Panc1 (cell line): ENCODE data around the gene NPR2. TPM values are rescaled to one million over a fixed set of nuclear protein-coding genes. Genes with fewer than 3 reads are reported as not detected.

Source experiments
- ATAC-seq: fragments of 200-7000 bp; cut with Tn5 transposase; 2 replicates; pipeline ENCODE4 v1.9.1; 2020; ENCODE audit warnings: mild to moderate bottlenecking, moderate library complexity
- BruUV-seq: library from RNA; stranded (reverse); fragments of 400-500 nt; replicated peaks from 2 replicates; lab custom pipeline; 2021; lab: Mats Ljungman, UMichigan
- CTCF ChIA-PET: fragments of 300-600 bp; sonication (Branson Sonifier 250); formaldehyde crosslinking; loops from one replicate; lab custom pipeline; 2022; ENCODE audit warnings: antibody characterized with exemption; lab: Charles Lee
- POLR2A ChIA-PET: fragments of 300-600 bp; sonication (Branson Sonifier 250); formaldehyde crosslinking; loops from one replicate; lab custom pipeline; 2022; ENCODE audit warnings: antibody characterized with exemption; lab: Charles Lee
- DNase-seq: peaks from one replicate; pipeline ENCODE4 v3.0.0-alpha.2; 2010; ENCODE audit warnings: low read depth, low spot score
- H3K27ac ChIP-seq: 2 replicates; pipeline ENCODE4 v1.5.1; 2011; ENCODE audit warnings: mild to moderate bottlenecking, low read length, inconsistent platforms
- H3K27me3 ChIP-seq: fragments of 200-500 bp; sonication (Bioruptor generic); 2 replicates; pipeline ENCODE4 v1.6.0; 2014; ENCODE audit warnings: low read length, inconsistent platforms; ENCODE audit not compliant: control insufficient read depth, insufficient read depth
- H3K36me3 ChIP-seq: fragments of 200-500 bp; sonication (Bioruptor generic); 2 replicates; pipeline ENCODE4 v1.5.1; 2014; ENCODE audit warnings: inconsistent platforms, mild to moderate bottlenecking, low read length, moderate library complexity; ENCODE audit not compliant: control insufficient read depth, insufficient read depth
- H3K4me1 ChIP-seq: 2 replicates; pipeline ENCODE4 v1.5.1; 2011; ENCODE audit warnings: inconsistent platforms, mild to moderate bottlenecking, low read length, moderate library complexity; ENCODE audit not compliant: control insufficient read depth, insufficient read depth
- H3K4me3 ChIP-seq, 2 experiments: 2 replicates each; pipeline ENCODE4 v1.5.1; 2011 to 2012; ENCODE audit warnings: low read depth in 2 of 2, low read length in 2 of 2, mild to moderate bottlenecking in 2 of 2, inconsistent platforms in 1 of 2, moderate library complexity in 1 of 2
- H3K9me3 ChIP-seq: fragments of 200-500 bp; sonication (Bioruptor generic); 2 replicates; pipeline ENCODE4 v1.5.1; 2014; ENCODE audit warnings: low read depth, mild to moderate bottlenecking, inconsistent platforms, low read length, moderate library complexity; ENCODE audit not compliant: control insufficient read depth, insufficient read depth
- CTCF ChIP-seq: fragments of 450-650 bp; IDR thresholded peaks from 2 replicates; pipeline ENCODE4 v1.5.1; 2017; ENCODE audit warnings: mild to moderate bottlenecking
- POLR2AphosphoS5 ChIP-seq: IDR thresholded peaks from 2 replicates; pipeline ENCODE4 v1.6.1; 2012; ENCODE audit warnings: mild to moderate bottlenecking, low read depth, low read length, moderate library complexity
- SIN3A ChIP-seq: IDR thresholded peaks from 2 replicates; pipeline ENCODE4 v1.6.1; 2012; ENCODE audit warnings: low read depth, mild to moderate bottlenecking, low read length, moderate library complexity, borderline replicate concordance; ENCODE audit not compliant: insufficient read depth
- TCF7L2 ChIP-seq: IDR thresholded peaks from 2 replicates; pipeline ENCODE4 v1.6.1; 2011; ENCODE audit warnings: mild to moderate bottlenecking, low read depth, low read length, inconsistent platforms
- in situ Hi-C: cut with HindIII; loops from 2 replicates; pipeline ENCODE4 v1.10.0; 2016; ENCODE audit warnings: low sequenced_read_pairs, low pct_unique_long_range_greater_than_20kb
- intact Hi-C: fragments of 100-400 bp; cut with micrococcal nuclease; formaldehyde crosslinking; loops from one replicate; pipeline ENCODE4 v1.10.0; 2022; ENCODE audit not compliant: unreplicated experiment
- total RNA-seq: library from RNA; stranded (reverse); gene quantifications from one replicate; pipeline ENCODE4 v1.2.1, GENCODE V29; 2021; ENCODE audit not compliant: unreplicated experiment

Gene NPR2
- total RNA-seq, 1 experiment from 2014 or later, result 12.2 TPM

- POLR2A ChIA-PET, result no interaction called here
- H3K4me1 ChIP-seq, result no peaks in the 10 kb centered on the region
- no peaks in the 10 kb centered on the region for H3K36me3 ChIP-seq
- intact Hi-C loops, result loop anchor here (1.0 kb wide), 1 partner anchor 92 kb away; no protein-coding TSS in a partner anchor
- CTCF ChIA-PET, result interaction anchor here (0.5 to 1.4 kb wide), 18 partner anchors 11 to 305 kb away, joined by 3 to 18 read pairs (median 5); partner anchors contain the start of gene SPAG8
- no peak for DNase-seq
- H3K27ac ChIP-seq, result no peak overlapping the region
- no peak overlapping the region for H3K4me3 ChIP-seq
- TF ChIP-seq CTCF, result no peak
- no peak for TF ChIP-seq TCF7L2
- TF ChIP-seq SIN3A, result no peak
- TF ChIP-seq POLR2AphosphoS5, result no peak
- in situ Hi-C loops, result no loop called here
- peak; percentile 54 for ATAC-seq
- no peaks in the 10 kb centered on the region for H3K27me3 ChIP-seq
- no TSS peak for BruUV-seq
- H3K9me3 ChIP-seq, result no peaks in the 10 kb centered on the region
Measured at GRCh38 chr9:35790025-35790384, 1.4 kb upstream of the NPR2 start.

GRCh38 chr9:35790385-35791296, 750 bp upstream of the NPR2 start:
- H3K4me1 ChIP-seq, result 0 out of 2 replicates have a peak, but pooled peaks cover 3% of the 10 kb centered on the region
- no peak overlapping the region for H3K27ac ChIP-seq
- no peaks in the 10 kb centered on the region for H3K36me3 ChIP-seq
- BruUV-seq, result no TSS peak
- intact Hi-C loops, result loop anchor here (1.0 kb wide), 1 partner anchor 92 kb away; no protein-coding TSS in a partner anchor
- ChIA-PET POLR2A (interaction anchor here (0.6 kb wide), 1 partner anchor 468 kb away, joined by 3 read pairs; the partner anchor contains the start of gene GNE), CTCF (interaction anchor here (0.5 to 1.4 kb wide), 20 partner anchors 12 to 438 kb away, joined by 3 to 18 read pairs (median 5); partner anchors contain the start of gene SPAG8)
- in situ Hi-C loops, result no loop called here
- ATAC-seq (peak; percentile 96), DNase-seq (no peak)
- TF ChIP-seq CTCF (peak; percentile 94), SIN3A (no peak)
- no peak overlapping the region for H3K4me3 ChIP-seq
- H3K27me3 ChIP-seq, result no peaks in the 10 kb centered on the region
- H3K9me3 ChIP-seq, result no peaks in the 10 kb centered on the region

- Histone ChIP-seq H3K27ac (no peak overlapping the region), H3K4me1 (0 out of 2 replicates have a peak, but pooled peaks cover 3% of the 10 kb centered on the region), H3K4me3 (no peak overlapping the region), H3K27me3 (no peaks in the 10 kb centered on the region), H3K9me3 (no peaks in the 10 kb centered on the region), H3K36me3 (no peaks in the 10 kb centered on the region)
- intact Hi-C loops (no loop called here), in situ Hi-C loops (no loop called here)
- CTCF ChIA-PET, result interaction anchor here (0.6 kb wide), 1 partner anchor 145 kb away, joined by 6 read pairs; no protein-coding TSS in a partner anchor
- ATAC-seq, result no peak
- BruUV-seq, result no TSS peak
- POLR2A ChIA-PET, result no interaction called here
- no peak for TF ChIP-seq TCF7L2
- TF ChIP-seq POLR2AphosphoS5, result no peak
- DNase-seq, result no peak
Measured at GRCh38 chr9:35792024-35792813, 828 bp downstream of the NPR2 start.
